Esophagus squamous epithelium (tissue), 4 donors: Measurements from ENCODE around the gene SSH3.

ENCODE experiments used
- CTCF ChIP-seq, 6 experiments: fragments of 450-650 bp in 4 of 6; fragments of 200-600 bp in 2 of 6; sonication (generic) in 2 of 6; IDR thresholded peaks; one replicate each; pipeline ENCODE4 v1.5.1; 2016 to 2019; ENCODE audit warnings: antibody characterized with exemption in 6 of 6, mild to moderate bottlenecking in 4 of 6, moderate library complexity in 4 of 6
- POLR2A ChIP-seq, 4 donors: fragments of 450-650 bp; IDR thresholded peaks; one replicate each; pipeline ENCODE4 v1.6.1; 2017; ENCODE audit warnings: antibody characterized with exemption in 4 of 4, mild to moderate bottlenecking in 4 of 4, moderate library complexity in 3 of 4

- TF ChIP-seq POLR2A (IDR thresholded peaks at IDR 0.05) (no peak), CTCF (IDR thresholded peaks at IDR 0.05) (no peak)
These were observed 46.1 kb downstream of the SSH3 start for GRCh38 chr11:67349457-67349856.
